Stomach (tissue), 9 donors: Measurements from ENCODE around the gene MYH14. TPM values are rescaled to one million over a fixed set of nuclear protein-coding genes. Genes with fewer than 3 reads are reported as not detected.
"Not testable (repeated sequence)": the region's sequence is repeated elsewhere in the genome, so short reads cannot be mapped to it uniquely, and the experiment has no call there.

Experiments
- DNase-seq, 2 donors: peaks; one replicate each; pipeline versions ENCODE4 v3.0.0 to v3.0.0-alpha.2; 2013 to 2019
- H3K27ac ChIP-seq, 5 donors: fragments of 200-600 bp in 4 of 5; sonication (generic) in 4 of 5; one replicate each; pipeline ENCODE4 v1.5.1; 2013 to 2019; ENCODE audit warnings: mild to moderate bottlenecking in 1 of 5, moderate library complexity in 1 of 5
- H3K27me3 ChIP-seq, 3 donors: fragments of 200-600 bp; sonication (generic); one replicate each; pipeline ENCODE4 v1.5.1; 2017 to 2019; ENCODE audit warnings: mixed run types in 1 of 3
- H3K36me3 ChIP-seq, 4 donors: fragments of 200-600 bp; sonication (generic); 1 replicate in 3 of 4; 2 replicates in 1 of 4; pipeline ENCODE4 v1.5.1; 2016 to 2019
- H3K4me1 ChIP-seq, 4 donors: fragments of 200-600 bp; sonication (generic); one replicate each; pipeline ENCODE4 v1.5.1; 2016 to 2019
- H3K4me3 ChIP-seq, 4 donors: fragments of 200-600 bp; sonication (generic) in 3 of 4; one replicate each; pipeline ENCODE4 v1.5.1; 2016 to 2019; ENCODE audit warnings: mild to moderate bottlenecking in 1 of 4
- H3K9me3 ChIP-seq, 4 donors: fragments of 200-600 bp; sonication (generic); one replicate each; pipeline ENCODE4 v1.5.1; 2016 to 2019
- CTCF ChIP-seq, 7 experiments: fragments of 450-650 bp in 4 of 7; fragments of 200-600 bp in 3 of 7; sonication (generic) in 3 of 7; IDR thresholded peaks; one replicate each; pipeline ENCODE4 v1.5.1; 2016 to 2019; ENCODE audit warnings: antibody characterized with exemption in 7 of 7, control low read depth in 2 of 7, mild to moderate bottlenecking in 1 of 7
- EP300 ChIP-seq: sonication (generic); formaldehyde crosslinking; IDR thresholded peaks from one replicate; pipeline ENCODE4 v1.6.1; 2017; ENCODE audit warnings: antibody characterized with exemption
- POLR2A ChIP-seq, 4 donors: fragments of 450-650 bp; IDR thresholded peaks; one replicate each; pipeline ENCODE4 v1.6.1; 2016; ENCODE audit warnings: antibody characterized with exemption in 4 of 4, control low read depth in 2 of 4, mild to moderate bottlenecking in 1 of 4, moderate library complexity in 1 of 4
- POLR2AphosphoS5 ChIP-seq, 3 donors: sonication (generic); formaldehyde crosslinking; IDR thresholded peaks; one replicate each; pipeline ENCODE4 v1.6.1; 2016; ENCODE audit warnings: antibody characterized with exemption in 3 of 3
- WGBS, 5 donors: extraction: QIAGEN DNeasy Blood & Tissue Kit in 3 of 5; methylation state at CpG; one replicate each; pipeline versions ENCODE4 v1.1.5 to v1.1.7; 2013 to 2018; 5-methylcytosine and 5-hydroxymethylcytosine counted together
- intact Hi-C: fragments of 100-400 bp; cut with DNase I; formaldehyde crosslinking; loops from one replicate; pipeline ENCODE4 v1.15.1; 2023; ENCODE audit warnings: low total_unique reads
- polyA plus RNA-seq, 3 donors: library from polyadenylated mRNA; stranded (reverse); fragments of 200-250 nt; gene quantifications; one replicate each; pipeline ENCODE4 v1.2.3, GENCODE V29; 2013
- total RNA-seq, 5 donors: library from RNA; depleted of rRNA; stranded (reverse); fragments of >200 nt; gene quantifications; one replicate each; pipeline versions ENCODE4 v1.1.0 to v1.2.3, GENCODE V29; 2014 to 2016
- donor health status: healthy with polysubstance abuse.
- donor health status: Bipolar disorder and iron deficiency.
- donor health status: healthy.

The MYH14 gene
- total and polyA plus RNA-seq, 8 donors, result 21.6 to 392 (median 43.4) TPM

- peaks cover 0 to 8% (median 0%) of the 10 kb centered on the region in 3 donors for H3K27me3 ChIP-seq
- H3K27ac ChIP-seq, result no peak overlapping the region
- peaks cover 0 to 34% (median 15%) of the 10 kb centered on the region in 4 donors for H3K36me3 ChIP-seq
- DNase-seq, result no peak
- no peak overlapping the region for H3K4me3 ChIP-seq
- H3K4me1 ChIP-seq, result peaks cover 0 to 20% (median 7%) of the 10 kb centered on the region in 4 donors
- no peak for TF ChIP-seq POLR2A (IDR thresholded peaks at IDR 0.05)
- TF ChIP-seq CTCF (IDR thresholded peaks at IDR 0.05), result no peak
- TF ChIP-seq EP300, result no peak
- 65 to 87% (median 83%) methylated on average over 16 of the region's 16 CpGs for WGBS, 5 donors
- intact Hi-C loops, result no loop called here
- H3K9me3 ChIP-seq, result no peaks in the 10 kb centered on the region
Observed at GRCh38 chr19:50231821-50232220, 28.4 kb downstream of the MYH14 start.

- Histone ChIP-seq H3K36me3 (peaks cover 0 to 29% (median 13%) of the 10 kb centered on the region in 4 donors), H3K4me3 (no peak overlapping the region), H3K4me1 (peaks cover 0 to 20% (median 7%) of the 10 kb centered on the region in 4 donors), H3K27ac (no peak overlapping the region), H3K27me3 (peaks cover 0 to 7% (median 0%) of the 10 kb centered on the region in 3 donors), H3K9me3 (no peaks in the 10 kb centered on the region)
- DNase-seq, result no peak
- WGBS, 5 donors, result 65 to 82% (median 72%) methylated on average over 3 of the region's 3 CpGs
- TF ChIP-seq POLR2AphosphoS5 (IDR thresholded peaks at IDR 0.05) (no peak), CTCF (IDR thresholded peaks at IDR 0.05) (no peak), EP300 (no peak), POLR2A (IDR thresholded peaks at IDR 0.05) (no peak)
- intact Hi-C loops, result no loop called here
Observed at GRCh38 chr19:50232600-50232999, 29.2 kb downstream of the MYH14 start.

- WGBS, 5 donors, result 74 to 86% (median 81%) methylated on average over 21 to 23 of the region's 23 CpGs
- no peak for TF ChIP-seq EP300
- no peak for TF ChIP-seq POLR2AphosphoS5 (IDR thresholded peaks at IDR 0.05)
- TF ChIP-seq CTCF (IDR thresholded peaks at IDR 0.05), result no peak
- no peak for TF ChIP-seq POLR2A (IDR thresholded peaks at IDR 0.05)
- no peak overlapping the region for H3K4me3 ChIP-seq
- no peaks in the 10 kb centered on the region for H3K9me3 ChIP-seq
- H3K36me3 ChIP-seq, result peaks cover 0 to 31% (median 14%) of the 10 kb centered on the region in 4 donors
- peaks cover 0 to 20% (median 7%) of the 10 kb centered on the region in 4 donors for H3K4me1 ChIP-seq
- intact Hi-C loops, result no loop called here
- H3K27me3 ChIP-seq, result peaks cover 0 to 7% (median 0%) of the 10 kb centered on the region in 3 donors
- peak overlapping the region in 3 of 5 donors; percentile 7 to 64 (median 27) for H3K27ac ChIP-seq
- DNase-seq, result no peak
Observed at GRCh38 chr19:50233308-50233910, 30.0 kb downstream of the MYH14 start.

- H3K9me3 ChIP-seq, intact Hi-C loops, H3K27ac ChIP-seq, H3K27me3 ChIP-seq, H3K4me3 ChIP-seq: not testable (repeated sequence)
- H3K4me1 ChIP-seq, result peaks cover 0 to 20% (median 7%) of the 10 kb centered on the region in 4 donors
- peak in 1 of 2 donors; percentile 31 for DNase-seq
- WGBS, 5 donors, result 43 to 50% (median 46%) methylated on average over 11 of the region's 11 CpGs
- H3K36me3 ChIP-seq, result peaks cover 0 to 17% (median 12%) of the 10 kb centered on the region in 4 donors
Observed at GRCh38 chr19:50237493-50237892, 34.1 kb downstream of the MYH14 start.

GRCh38 chr19:50238043-50238442 is 34.6 kb downstream of the MYH14 start:
- intact Hi-C loops, result no loop called here
- peaks cover 0 to 20% (median 7%) of the 10 kb centered on the region in 4 donors for H3K4me1 ChIP-seq
- no peak for DNase-seq
- no peak for TF ChIP-seq CTCF (IDR thresholded peaks at IDR 0.05)
- no peak for TF ChIP-seq POLR2A (IDR thresholded peaks at IDR 0.05)
- TF ChIP-seq EP300, result no peak
- TF ChIP-seq POLR2AphosphoS5 (IDR thresholded peaks at IDR 0.05), result no peak
- peaks cover 0 to 13% (median 12%) of the 10 kb centered on the region in 4 donors for H3K36me3 ChIP-seq
- peaks cover 0 to 7% (median 0%) of the 10 kb centered on the region in 3 donors for H3K27me3 ChIP-seq
- H3K27ac ChIP-seq, result no peak overlapping the region
- H3K4me3 ChIP-seq, result no peak overlapping the region
- 81 to 97% (median 93%) methylated on average over 4 of the region's 4 CpGs for WGBS, 5 donors
- H3K9me3 ChIP-seq, result no peaks in the 10 kb centered on the region
